Measurements from ENCODE around the gene MYPOP. TPM values are rescaled to one million over a fixed set of nuclear protein-coding genes. Genes with fewer than 3 reads are reported as not detected.
A peak's percentile ranks its signal among the peaks of the same experiment; 100 is the strongest.

Gene MYPOP
- total and polyA plus RNA-seq, 2 donors: 1.8 to 9.1 TPM

GRCh38 chr19:45881082-45881908 lies 21.1 kb downstream of the MYPOP start:
- Histone ChIP-seq H3K4me1 (ENCODE audit: control insufficient read depth in 2 of 2, insufficient read depth in 2 of 2, low read length in 2 of 2) (peaks cover 18 to 43% of the 10 kb centered on the region in 2 donors), H3K4me3 (ENCODE audit: low read length in 2 of 2) (no peak overlapping the region), H3K36me3 (ENCODE audit: control insufficient read depth in 2 of 2, insufficient read depth in 2 of 2, low read length in 1 of 2) (peaks cover 0 to 9% of the 10 kb centered on the region in 2 donors), H3K27ac (ENCODE audit: low read depth in 1 of 2, low read length in 1 of 2) (no peak overlapping the region), H3K27me3 (ENCODE audit: control insufficient read depth in 2 of 2, insufficient read depth in 1 of 2, low read length in 1 of 2) (peaks cover 4 to 28% of the 10 kb centered on the region in 2 donors), H3K9me3 (ENCODE audit: control insufficient read depth in 2 of 2, insufficient read depth in 1 of 2, low read length in 1 of 2) (no peaks in the 10 kb centered on the region)
- DNase-seq (ENCODE audit: low read depth in 6 of 9, low spot score in 9 of 9): no peak
- 92% methylated on average over 10 of the region's 10 CpGs for WGBS

GRCh38 chr19:45879971-45880370 lies 22.4 kb downstream of the MYPOP start:
- Histone ChIP-seq H3K27me3 (ENCODE audit: control insufficient read depth in 2 of 2, insufficient read depth in 1 of 2, low read length in 1 of 2) (peaks cover 4 to 41% of the 10 kb centered on the region in 2 donors), H3K9me3 (ENCODE audit: control insufficient read depth in 2 of 2, insufficient read depth in 1 of 2, low read length in 1 of 2) (no peaks in the 10 kb centered on the region), H3K36me3 (ENCODE audit: control insufficient read depth in 2 of 2, insufficient read depth in 2 of 2, low read length in 1 of 2) (peaks cover 0 to 9% of the 10 kb centered on the region in 2 donors), H3K4me1 (ENCODE audit: control insufficient read depth in 2 of 2, insufficient read depth in 2 of 2, low read length in 2 of 2) (peaks cover 14 to 45% of the 10 kb centered on the region in 2 donors), H3K27ac (ENCODE audit: low read depth in 1 of 2, low read length in 1 of 2) (no peak overlapping the region), H3K4me3 (ENCODE audit: low read length in 2 of 2) (no peak overlapping the region)
- no peak for DNase-seq (ENCODE audit: low read depth in 6 of 9, low spot score in 9 of 9)
- 98% methylated on average over 2 of the region's 2 CpGs for WGBS

GRCh38 chr19:45879055-45879454 lies 23.4 kb downstream of the MYPOP start:
- WGBS: 72% methylated on average over 8 of the region's 8 CpGs
- peaks cover 0 to 2% of the 10 kb centered on the region in 2 donors for H3K36me3 ChIP-seq (ENCODE audit: control insufficient read depth in 2 of 2, insufficient read depth in 2 of 2, low read length in 1 of 2)
- H3K27me3 ChIP-seq (ENCODE audit: control insufficient read depth in 2 of 2, insufficient read depth in 1 of 2, low read length in 1 of 2): peaks cover 4 to 45% of the 10 kb centered on the region in 2 donors
- H3K4me3 ChIP-seq (ENCODE audit: low read length in 2 of 2): no peak overlapping the region
- DNase-seq (ENCODE audit: low read depth in 6 of 9, low spot score in 9 of 9): no peak
- no peak overlapping the region for H3K27ac ChIP-seq (ENCODE audit: low read depth in 1 of 2, low read length in 1 of 2)
- no peaks in the 10 kb centered on the region for H3K9me3 ChIP-seq (ENCODE audit: control insufficient read depth in 2 of 2, insufficient read depth in 1 of 2, low read length in 1 of 2)
- peaks cover 9 to 41% of the 10 kb centered on the region in 2 donors for H3K4me1 ChIP-seq (ENCODE audit: control insufficient read depth in 2 of 2, insufficient read depth in 2 of 2, low read length in 2 of 2)

- DNase-seq (ENCODE audit: low read depth in 6 of 9, low spot score in 9 of 9): no peak
- peaks cover 4 to 49% of the 10 kb centered on the region in 2 donors for H3K27me3 ChIP-seq (ENCODE audit: control insufficient read depth in 2 of 2, insufficient read depth in 1 of 2, low read length in 1 of 2)
These were observed 24.2 kb downstream of the MYPOP start for GRCh38 chr19:45878043-45878794.

GRCh38 chr19:45876411-45877197 lies 25.8 kb downstream of the MYPOP start:
- Histone ChIP-seq H3K9me3 (ENCODE audit: control insufficient read depth in 2 of 2, insufficient read depth in 1 of 2, low read length in 1 of 2) (no peaks in the 10 kb centered on the region), H3K4me3 (ENCODE audit: low read length in 2 of 2) (peak overlapping the region in 1 of 2 donors; percentile 24), H3K27ac (ENCODE audit: low read depth in 1 of 2, low read length in 1 of 2) (peak overlapping the region; percentile 26 to 46), H3K27me3 (ENCODE audit: control insufficient read depth in 2 of 2, insufficient read depth in 1 of 2, low read length in 1 of 2) (peaks cover 4 to 49% of the 10 kb centered on the region in 2 donors), H3K36me3 (ENCODE audit: control insufficient read depth in 2 of 2, insufficient read depth in 2 of 2, low read length in 1 of 2) (no peaks in the 10 kb centered on the region), H3K4me1 (ENCODE audit: control insufficient read depth in 2 of 2, insufficient read depth in 2 of 2, low read length in 2 of 2) (peaks cover 6 to 18% of the 10 kb centered on the region in 2 donors)
- DNase-seq (ENCODE audit: low read depth in 6 of 9, low spot score in 9 of 9): peak in 1 of 9 donors; percentile 47
- WGBS: 6% methylated on average over 41 of the region's 41 CpGs

More at GRCh38 chr19:45878043-45878794, 24.2 kb downstream of the MYPOP start:
- Histone ChIP-seq H3K9me3 (ENCODE audit: control insufficient read depth in 2 of 2, insufficient read depth in 1 of 2, low read length in 1 of 2) (no peaks in the 10 kb centered on the region), H3K4me3 (ENCODE audit: low read length in 2 of 2) (no peak overlapping the region), H3K36me3 (ENCODE audit: control insufficient read depth in 2 of 2, insufficient read depth in 2 of 2, low read length in 1 of 2) (no peaks in the 10 kb centered on the region), H3K27ac (ENCODE audit: low read depth in 1 of 2, low read length in 1 of 2) (no peak overlapping the region), H3K4me1 (ENCODE audit: control insufficient read depth in 2 of 2, insufficient read depth in 2 of 2, low read length in 2 of 2) (peaks cover 9 to 34% of the 10 kb centered on the region in 2 donors)
- 81% methylated on average over 11 of the region's 11 CpGs for WGBS

GRCh38 chr19:45876161-45876410 lies 26.3 kb downstream of the MYPOP start:
- Histone ChIP-seq H3K36me3 (ENCODE audit: control insufficient read depth in 2 of 2, insufficient read depth in 2 of 2, low read length in 1 of 2) (no peaks in the 10 kb centered on the region), H3K27me3 (ENCODE audit: control insufficient read depth in 2 of 2, insufficient read depth in 1 of 2, low read length in 1 of 2) (peaks cover 4 to 47% of the 10 kb centered on the region in 2 donors), H3K4me1 (ENCODE audit: control insufficient read depth in 2 of 2, insufficient read depth in 2 of 2, low read length in 2 of 2) (peaks cover 6 to 18% of the 10 kb centered on the region in 2 donors), H3K27ac (ENCODE audit: low read depth in 1 of 2, low read length in 1 of 2) (peak overlapping the region; percentile 26 to 46), H3K9me3 (ENCODE audit: control insufficient read depth in 2 of 2, insufficient read depth in 1 of 2, low read length in 1 of 2) (no peaks in the 10 kb centered on the region), H3K4me3 (ENCODE audit: low read length in 2 of 2) (no peak overlapping the region)
- DNase-seq (ENCODE audit: low read depth in 6 of 9, low spot score in 9 of 9): no peak
- 45% methylated on average over 4 of the region's 4 CpGs for whole genome bisulfite sequencing

GRCh38 chr19:45874620-45874966 lies 27.8 kb downstream of the MYPOP start:
- H3K27ac ChIP-seq (ENCODE audit: low read depth in 1 of 2, low read length in 1 of 2): no peak overlapping the region
- H3K27me3 ChIP-seq (ENCODE audit: control insufficient read depth in 2 of 2, insufficient read depth in 1 of 2, low read length in 1 of 2): peaks cover 4 to 50% of the 10 kb centered on the region in 2 donors
- peaks cover 6 to 18% of the 10 kb centered on the region in 2 donors for H3K4me1 ChIP-seq (ENCODE audit: control insufficient read depth in 2 of 2, insufficient read depth in 2 of 2, low read length in 2 of 2)
- H3K36me3 ChIP-seq (ENCODE audit: control insufficient read depth in 2 of 2, insufficient read depth in 2 of 2, low read length in 1 of 2): no peaks in the 10 kb centered on the region
- DNase-seq (ENCODE audit: low read depth in 6 of 9, low spot score in 9 of 9): no peak
- WGBS: 96% methylated on average over 7 of the region's 7 CpGs
- no peak overlapping the region for H3K4me3 ChIP-seq (ENCODE audit: low read length in 2 of 2)
- H3K9me3 ChIP-seq (ENCODE audit: control insufficient read depth in 2 of 2, insufficient read depth in 1 of 2, low read length in 1 of 2): no peaks in the 10 kb centered on the region

GRCh38 chr19:45873219-45873772 lies 29.1 kb downstream of the MYPOP start:
- WGBS: 95% methylated on average over 7 of the region's 7 CpGs
- H3K9me3 ChIP-seq (ENCODE audit: control insufficient read depth in 2 of 2, insufficient read depth in 1 of 2, low read length in 1 of 2): no peaks in the 10 kb centered on the region
- H3K4me3 ChIP-seq (ENCODE audit: low read length in 2 of 2): no peak overlapping the region
- no peaks in the 10 kb centered on the region for H3K36me3 ChIP-seq (ENCODE audit: control insufficient read depth in 2 of 2, insufficient read depth in 2 of 2, low read length in 1 of 2)
- H3K27ac ChIP-seq (ENCODE audit: low read depth in 1 of 2, low read length in 1 of 2): no peak overlapping the region
- no peak for DNase-seq (ENCODE audit: low read depth in 6 of 9, low spot score in 9 of 9)
- peaks cover 6 to 18% of the 10 kb centered on the region in 2 donors for H3K4me1 ChIP-seq (ENCODE audit: control insufficient read depth in 2 of 2, insufficient read depth in 2 of 2, low read length in 2 of 2)
- H3K27me3 ChIP-seq (ENCODE audit: control insufficient read depth in 2 of 2, insufficient read depth in 1 of 2, low read length in 1 of 2): peaks cover 4 to 47% of the 10 kb centered on the region in 2 donors
